NCI-H1417 (cell line): ENCODE data around the gene SEC14L1.

Source experiments
- DNase-seq, 3 experiments: peaks; one replicate each; lab custom pipeline; 2025; lab: John Stamatoyannopoulos, UW

Gene SEC14L1

DNA sequence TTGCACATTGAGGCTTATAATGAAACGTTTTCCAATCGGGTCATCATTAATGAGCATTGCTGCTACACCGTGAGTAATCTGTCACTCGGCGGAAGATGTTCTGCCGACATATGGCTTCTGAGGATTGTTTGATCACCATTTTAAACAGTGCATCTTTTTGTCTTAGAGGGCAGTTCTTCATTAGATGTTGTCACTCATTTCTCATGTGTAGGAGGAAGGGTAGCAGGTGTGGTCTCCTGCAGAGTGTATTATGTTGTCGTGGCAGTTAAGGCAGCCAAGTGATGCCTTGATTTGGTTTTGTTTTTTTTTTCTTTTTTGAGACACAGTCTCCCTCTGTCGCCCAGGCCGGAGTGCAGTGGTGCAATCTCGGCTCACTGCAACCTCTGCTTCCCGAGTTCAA, 50.5 kb downstream of the SEC14L1 start:
- peak in 2 of 3 experiments; percentile 12 to 70 for DNase-seq

DNA sequence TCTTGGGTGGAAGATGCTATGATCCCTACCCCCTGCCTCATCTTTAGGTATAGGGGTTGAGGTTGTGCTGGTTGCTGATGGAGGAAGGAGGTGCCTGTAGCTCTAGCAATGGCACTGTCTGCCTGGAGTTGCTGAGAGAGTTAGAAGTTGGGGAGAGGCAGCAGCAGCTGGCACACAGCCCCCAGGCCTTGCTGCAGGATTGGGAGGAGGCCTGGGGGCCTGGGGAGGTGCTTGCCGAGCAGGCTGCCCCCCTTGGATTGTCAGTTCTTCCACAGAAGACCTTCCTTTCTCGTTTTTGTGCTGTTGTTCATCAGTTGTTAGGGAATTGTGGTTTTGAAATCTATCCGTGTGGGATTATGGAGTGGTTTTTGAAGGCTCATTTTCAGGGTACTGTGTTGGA, 52.9 kb downstream of the SEC14L1 start:
- DNase-seq: no peak

DNA sequence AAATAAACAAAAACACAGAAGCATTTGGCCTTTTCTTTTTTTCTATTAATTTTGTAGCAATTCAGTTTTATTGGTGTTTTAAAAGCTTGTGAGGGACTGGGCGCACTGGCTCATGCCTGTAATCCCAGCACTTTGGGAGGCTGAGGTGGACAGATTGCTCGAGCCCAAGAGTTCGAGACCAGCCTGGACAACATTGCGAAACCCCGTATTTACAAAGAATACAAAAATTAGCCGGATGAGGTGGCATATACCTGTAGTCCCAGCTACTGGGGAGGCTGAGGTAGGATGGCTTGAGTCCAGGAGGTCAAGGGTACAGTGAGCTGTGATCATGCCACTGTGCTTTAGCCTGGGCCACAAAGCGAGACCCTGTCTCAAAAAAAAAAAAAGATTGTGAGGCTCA, 53.4 kb downstream of the SEC14L1 start:
- DNase-seq: no peak

DNA sequence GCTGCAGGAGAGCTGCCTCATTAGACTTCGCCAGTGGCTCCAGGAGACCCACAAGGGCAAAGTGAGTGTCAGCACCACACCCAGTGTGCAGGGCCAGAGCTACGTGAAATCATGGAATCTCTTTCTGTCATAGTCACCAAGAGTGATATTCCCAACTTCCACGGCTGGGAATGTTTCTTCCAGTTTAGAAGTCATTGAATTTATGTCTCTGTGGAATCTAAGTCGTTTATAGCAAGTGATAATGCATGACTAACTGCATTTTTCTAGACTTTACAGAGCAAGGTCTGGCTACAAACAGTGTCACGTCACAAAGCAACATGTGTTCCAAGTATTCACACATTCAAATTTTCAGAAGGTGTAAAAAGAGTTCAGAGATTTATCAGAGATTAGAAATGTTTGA, 55.5 kb downstream of the SEC14L1 start:
- DNase-seq: no peak

DNA sequence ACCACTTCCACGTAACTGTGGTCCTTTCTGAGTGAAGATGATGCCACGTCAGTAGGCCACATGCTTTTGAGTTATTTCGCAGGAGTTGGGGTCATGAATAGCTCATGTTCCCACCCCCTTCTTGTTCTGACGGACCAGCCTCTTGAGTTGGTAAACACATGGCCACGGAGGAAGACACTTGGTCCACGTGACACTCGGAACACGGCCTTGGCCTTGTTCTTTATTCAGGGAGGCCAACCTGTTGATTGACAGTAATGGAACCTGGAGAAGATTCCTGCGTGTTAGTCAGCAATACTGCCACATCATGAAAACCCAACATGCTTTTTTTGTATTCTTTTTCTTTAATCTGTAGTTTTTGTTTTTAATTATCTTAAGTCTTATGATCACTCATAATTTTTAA, 56.3 kb downstream of the SEC14L1 start:
- no peak for DNase-seq

DNA sequence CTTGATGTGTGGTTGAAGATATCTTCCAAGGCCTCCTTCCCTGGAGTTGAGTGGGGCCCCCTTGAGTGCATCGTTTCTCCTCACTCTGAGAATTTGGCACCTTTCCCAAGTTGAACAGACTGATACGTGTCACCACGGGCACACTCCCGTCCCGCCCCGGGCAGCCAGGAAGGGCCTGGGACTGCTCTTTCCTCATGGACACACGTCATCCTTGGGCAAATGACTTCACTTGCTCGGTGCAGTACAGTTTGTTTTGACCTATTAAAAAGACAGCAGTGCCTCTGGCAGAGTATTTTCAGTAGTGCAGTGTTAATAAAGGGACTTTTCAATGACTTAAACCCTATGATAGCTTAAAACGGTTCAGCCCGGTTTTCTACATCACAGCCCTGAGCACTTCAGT, 59.9 kb downstream of the SEC14L1 start:
- DNase-seq: no peak

DNA sequence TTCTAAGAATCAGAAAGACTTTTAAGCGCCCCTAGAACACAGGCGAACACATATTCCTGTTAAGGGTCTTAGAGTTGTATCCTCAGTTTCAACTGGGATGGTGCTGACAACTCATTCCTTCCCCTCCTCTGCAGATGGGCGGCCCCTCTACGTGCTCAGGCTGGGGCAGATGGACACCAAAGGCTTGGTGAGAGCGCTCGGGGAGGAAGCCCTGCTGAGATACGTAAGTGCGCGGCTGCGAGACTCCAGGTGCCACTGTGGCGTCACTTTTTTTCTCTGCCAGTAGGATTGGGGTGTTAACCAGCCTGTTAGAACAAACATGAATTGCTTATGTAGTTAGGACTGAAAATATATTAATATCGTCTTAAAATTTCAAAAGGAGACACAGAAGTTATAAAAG, 62.7 kb downstream of the SEC14L1 start:
- peak in 2 of 3 experiments; percentile 43 to 74 for DNase-seq

DNA sequence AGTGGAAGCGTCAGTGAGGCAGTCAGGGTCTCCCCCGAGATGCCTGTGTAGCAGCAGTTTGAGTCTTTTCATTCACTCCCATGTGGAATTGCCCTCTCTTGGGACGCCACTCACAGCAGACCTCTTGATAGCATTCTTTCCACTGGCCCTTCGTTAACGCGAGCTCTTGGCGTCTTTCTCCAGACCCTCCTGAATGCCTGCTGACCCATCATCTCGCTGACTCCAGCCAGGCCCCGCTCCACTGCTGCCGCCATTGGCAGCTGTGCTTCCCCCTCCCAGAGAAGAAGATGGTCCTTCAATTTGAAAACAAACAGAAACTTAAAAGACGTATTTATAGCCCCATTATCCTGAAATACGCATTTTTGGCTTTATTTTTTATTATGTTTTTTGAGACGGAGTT, 63.1 kb downstream of the SEC14L1 start:
- DNase-seq: no peak

DNA sequence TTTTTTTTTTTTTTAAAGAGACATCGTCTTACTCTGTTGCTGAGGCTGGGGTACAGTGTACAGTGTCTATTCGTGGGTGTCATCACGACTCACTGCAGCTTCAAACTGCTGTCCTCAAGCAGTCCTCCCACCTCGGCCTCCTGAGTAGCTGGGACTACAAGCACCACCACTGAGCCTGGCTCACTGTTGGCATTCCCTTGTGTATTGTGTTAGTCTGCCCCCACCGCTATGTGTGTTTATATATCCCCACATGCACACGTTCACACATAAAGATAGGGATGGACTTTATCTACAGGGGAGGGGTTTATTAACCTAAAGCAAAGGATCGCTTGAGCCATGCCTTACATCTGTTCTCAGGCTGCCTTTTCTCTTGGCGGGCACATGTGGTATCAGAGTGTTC, 63.8 kb downstream of the SEC14L1 start:
- DNase-seq: no peak

DNA sequence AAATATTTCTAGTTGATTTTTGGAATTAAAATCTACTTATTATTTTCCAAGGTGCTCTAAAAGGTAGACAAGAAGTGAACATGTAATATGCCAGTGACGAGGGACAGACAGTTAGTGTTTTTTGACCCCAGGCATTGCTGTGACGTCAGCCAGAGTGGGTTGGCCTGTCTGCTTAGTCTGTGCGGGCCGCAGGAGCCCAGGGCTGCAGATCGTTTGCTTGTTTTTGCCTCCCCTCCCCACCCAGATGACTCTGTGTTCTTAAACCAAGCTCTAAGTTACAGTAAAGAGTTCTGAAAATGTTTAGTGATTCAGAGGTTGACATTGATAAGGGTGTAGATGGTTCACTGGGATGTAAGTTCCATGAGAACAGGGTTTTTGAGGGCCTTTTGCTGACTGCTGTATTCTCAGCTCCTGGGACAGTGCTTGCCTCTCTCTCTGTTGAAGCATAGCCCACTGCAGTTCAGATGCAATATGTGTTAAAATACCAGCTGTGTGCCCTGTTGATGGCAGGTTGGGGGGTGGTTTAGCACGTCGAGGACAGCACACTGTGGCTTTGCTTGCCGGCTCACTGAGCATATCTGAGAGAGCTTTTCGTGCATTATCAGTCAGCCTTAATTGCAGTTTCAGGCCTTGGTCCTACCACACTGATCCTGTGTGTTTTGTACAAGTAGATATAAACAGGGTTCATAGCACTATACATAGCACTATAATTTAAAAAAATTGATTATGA, 64.8 kb downstream of the SEC14L1 start:
- DNase-seq: no peak

DNA sequence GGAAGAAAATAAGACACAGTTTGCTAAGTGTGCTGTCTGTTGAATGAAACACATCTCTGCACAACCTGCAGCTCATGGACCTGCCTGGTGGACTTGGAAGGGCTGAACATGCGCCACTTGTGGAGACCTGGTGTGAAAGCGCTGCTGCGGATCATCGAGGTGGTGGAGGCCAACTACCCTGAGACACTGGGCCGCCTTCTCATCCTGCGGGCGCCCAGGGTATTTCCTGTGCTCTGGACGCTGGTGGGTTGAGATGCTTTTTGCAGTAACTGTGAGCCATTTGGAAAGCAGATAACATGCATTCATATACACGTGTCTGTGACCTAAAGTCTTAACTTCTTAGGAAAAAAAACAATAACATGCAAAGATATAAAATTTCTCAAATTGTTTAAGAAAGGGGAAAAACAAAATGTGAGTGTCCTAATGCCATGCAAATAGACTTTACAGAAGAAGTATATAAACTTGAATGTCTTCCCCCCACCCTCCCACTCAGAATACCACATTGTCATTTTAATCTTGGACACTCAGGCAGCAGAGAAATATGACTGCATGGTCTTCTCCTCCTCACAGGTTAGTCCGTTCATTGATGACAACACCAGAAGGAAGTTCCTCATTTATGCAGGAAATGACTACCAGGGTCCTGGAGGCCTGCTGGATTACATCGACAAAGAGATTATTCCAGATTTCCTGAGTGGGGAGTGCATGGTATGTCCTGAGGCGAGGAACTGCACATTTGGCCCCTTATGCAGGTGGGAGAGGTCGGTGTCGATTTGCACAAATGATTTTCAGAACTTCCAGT, 65.6 kb downstream of the SEC14L1 start:
- DNase-seq: no peak

DNA sequence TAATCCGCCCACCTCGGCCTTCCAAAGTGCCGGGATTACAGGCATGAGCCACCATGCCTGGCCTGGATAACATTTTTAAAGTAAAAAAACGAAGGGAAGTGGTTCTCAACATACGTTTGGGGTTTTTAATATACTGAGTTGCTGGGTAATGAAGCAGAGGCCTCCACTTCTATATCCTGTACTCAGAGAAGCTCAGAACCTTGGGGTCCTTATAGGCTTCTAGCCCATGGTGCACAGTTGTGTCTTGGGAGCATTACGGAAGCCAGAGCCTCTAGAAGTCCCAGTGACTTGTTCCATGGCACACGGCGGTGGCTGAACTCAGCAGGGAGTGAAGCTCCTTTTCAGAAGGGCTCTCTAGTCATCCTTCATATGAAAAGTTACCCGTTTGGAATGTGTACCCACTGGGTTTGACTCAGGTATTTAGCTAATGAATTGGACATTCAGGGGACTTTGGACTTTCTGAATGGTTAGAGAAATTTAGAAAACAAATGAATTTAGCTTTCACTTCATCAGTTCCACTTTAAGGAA, 67.0 kb downstream of the SEC14L1 start:
- DNase-seq: no peak

DNA sequence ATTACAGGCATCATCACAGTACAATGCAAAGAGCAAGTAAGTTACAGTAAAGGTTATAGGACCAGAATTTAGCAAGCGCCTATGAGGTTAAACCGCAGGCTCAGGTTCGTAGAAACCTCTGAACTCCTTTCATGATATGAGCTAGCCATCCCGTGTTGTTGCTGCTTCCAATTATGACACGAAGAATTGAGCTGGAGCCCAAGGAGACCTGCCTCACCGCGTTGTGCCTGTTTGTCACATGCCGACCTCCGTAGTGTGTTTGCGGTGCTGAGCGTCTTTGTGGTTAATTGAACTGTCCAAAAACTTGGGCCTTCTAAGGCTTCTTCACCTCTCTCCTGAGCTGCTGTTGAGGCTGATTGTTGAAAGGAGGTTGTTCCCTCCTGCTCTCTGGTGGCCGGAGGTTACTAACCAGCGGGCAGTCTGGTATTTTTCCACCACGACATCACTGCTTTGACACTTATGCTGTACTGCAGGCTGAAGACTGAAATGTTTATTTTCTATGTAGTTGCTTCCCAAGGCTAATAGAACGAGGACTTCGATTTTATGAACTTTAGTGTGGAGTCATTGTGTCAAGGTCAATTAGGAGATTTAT, 67.5 kb downstream of the SEC14L1 start:
- DNase-seq: peak in 2 of 3 experiments; percentile 14 to 25

DNA sequence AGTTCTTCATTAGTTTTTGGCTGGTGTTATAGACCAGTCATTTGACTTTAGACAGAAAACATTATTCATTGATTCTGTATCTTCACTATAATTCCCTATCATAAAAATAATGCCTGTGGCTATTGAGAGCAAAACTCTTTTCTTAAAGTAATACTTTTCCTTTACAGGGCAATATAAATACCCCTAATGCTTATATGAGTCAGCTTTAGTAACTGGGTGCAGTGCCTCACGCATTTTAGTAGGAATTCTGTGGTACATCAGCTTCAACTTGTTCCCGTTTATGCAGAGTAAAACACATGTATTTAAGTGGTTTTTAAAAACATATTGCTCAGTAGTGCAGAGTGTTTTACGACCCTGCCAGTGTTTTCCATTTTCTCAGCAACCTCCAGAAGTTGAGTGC, 68.1 kb downstream of the SEC14L1 start:
- DNase-seq: no peak

DNA sequence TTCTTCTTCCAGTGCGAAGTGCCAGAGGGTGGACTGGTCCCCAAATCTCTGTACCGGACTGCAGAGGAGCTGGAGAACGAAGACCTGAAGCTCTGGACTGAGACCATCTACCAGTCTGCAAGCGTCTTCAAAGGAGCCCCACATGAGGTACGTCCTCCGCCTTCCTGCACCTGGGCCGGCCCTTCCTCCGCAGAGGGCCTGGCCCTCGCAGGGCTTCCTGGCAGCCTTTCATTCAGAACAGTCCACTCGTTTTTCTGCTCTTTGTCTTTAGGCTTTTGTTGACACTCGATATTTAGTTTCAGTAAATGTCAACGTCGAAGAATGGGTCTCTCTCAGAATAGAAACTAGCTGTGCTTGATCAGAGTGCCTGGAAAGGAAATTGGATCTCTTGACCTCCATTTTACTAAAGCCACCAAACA, 68.6 kb downstream of the SEC14L1 start:
- peak; percentile 30 to 77 (median 46) for DNase-seq

DNA sequence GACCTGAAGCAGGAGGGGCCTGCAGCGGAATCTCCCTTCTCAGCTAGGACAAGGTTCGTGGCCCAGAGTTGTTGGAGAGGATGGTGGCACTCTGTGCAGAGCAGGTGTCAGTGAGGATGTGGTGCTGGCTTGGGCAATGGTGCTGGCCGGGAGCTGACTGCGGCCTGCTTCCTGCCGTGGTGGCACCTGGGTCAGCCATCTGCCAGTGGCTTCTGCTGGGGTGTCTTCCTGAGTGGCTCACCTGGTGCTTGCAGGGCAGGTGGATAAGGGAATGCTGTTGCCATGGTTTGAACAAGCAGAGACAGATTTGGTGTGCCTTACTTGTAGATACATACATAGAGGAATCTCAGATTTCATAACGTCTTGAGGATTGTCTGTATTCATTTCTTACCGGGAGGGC, 69.6 kb downstream of the SEC14L1 start:
- peak in 1 of 3 experiments; percentile 26 for DNase-seq

DNA sequence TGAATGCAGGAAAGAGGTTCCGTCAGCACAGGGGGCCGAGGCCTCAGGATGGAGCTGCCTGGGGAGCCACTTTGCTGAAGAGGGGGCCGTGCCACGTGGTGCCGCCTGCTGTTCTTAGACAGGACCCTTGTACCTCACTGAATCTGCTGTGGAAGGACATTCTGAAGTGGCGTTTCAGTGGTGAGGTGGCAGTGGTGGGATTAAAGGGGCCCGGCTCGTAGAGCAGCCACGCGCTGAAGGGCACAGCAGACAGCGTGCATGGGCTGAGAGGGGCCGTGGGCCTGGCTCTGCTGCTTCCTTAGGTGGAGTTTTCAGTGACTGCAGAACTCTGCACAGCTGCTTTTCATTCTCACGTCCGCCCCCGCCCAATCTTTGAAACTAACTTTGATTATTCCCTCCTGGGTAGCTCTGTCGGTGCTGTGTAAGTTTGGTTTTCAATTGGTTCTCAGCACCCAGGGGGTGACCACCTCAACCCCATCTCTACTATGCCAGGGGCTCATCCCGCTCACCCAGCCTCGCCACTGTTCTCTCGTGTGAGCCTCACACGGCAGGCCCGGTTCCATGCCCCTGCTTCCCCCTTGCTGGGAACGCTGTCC, 70.3 kb downstream of the SEC14L1 start:
- DNase-seq: no peak

DNA sequence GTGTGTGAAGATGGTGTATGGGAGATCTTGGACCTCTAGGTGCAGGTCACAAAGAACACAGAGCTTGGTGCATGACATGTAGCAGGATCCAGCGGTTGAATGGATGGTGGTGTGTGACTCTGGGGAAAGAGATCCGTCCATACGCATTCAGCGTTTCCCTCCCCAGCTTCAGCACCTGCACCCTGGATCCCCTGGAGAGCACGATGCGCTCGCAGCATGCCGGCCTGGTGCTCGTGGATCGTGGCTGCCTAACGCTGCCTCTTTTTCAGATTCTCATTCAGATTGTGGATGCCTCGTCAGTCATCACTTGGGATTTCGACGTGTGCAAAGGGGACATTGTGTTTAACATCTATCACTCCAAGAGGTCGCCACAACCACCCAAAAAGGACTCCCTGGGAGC, 70.9 kb downstream of the SEC14L1 start:
- DNase-seq: no peak

DNA sequence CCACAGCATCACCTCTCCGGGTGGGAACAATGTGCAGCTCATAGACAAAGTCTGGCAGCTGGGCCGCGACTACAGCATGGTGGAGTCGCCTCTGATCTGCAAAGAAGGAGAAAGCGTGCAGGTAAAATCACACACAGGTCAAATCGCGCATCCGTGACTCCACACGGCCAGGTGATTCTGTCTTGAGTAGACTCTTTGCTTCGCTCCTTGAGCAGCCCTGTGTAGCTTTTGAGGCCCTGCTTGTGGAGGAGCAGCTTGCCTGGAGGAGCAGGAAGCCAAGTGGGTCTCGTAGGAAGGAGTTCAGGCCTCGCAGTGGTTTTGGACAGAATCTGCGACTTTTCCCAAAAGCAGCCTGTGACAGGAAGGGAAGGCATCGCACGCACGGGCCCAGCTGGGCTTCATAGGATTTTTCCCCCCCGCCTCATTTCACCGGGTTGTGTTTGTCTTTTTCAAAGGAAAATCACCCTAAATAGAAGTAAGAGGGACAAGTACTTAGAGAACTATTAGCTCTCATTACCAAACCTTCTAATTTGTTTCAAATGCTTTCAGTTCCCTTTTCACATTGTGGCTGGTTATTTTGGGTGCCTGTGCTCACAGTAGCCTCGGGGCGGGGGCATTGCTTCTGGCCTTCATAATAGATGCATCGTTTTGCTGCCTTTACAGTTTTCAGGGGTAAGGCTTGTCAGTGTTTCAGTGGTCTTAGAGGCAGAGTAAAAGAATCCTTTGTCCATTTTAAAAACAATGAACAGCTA, 71.5 kb downstream of the SEC14L1 start:
- no peak for DNase-seq

DNA sequence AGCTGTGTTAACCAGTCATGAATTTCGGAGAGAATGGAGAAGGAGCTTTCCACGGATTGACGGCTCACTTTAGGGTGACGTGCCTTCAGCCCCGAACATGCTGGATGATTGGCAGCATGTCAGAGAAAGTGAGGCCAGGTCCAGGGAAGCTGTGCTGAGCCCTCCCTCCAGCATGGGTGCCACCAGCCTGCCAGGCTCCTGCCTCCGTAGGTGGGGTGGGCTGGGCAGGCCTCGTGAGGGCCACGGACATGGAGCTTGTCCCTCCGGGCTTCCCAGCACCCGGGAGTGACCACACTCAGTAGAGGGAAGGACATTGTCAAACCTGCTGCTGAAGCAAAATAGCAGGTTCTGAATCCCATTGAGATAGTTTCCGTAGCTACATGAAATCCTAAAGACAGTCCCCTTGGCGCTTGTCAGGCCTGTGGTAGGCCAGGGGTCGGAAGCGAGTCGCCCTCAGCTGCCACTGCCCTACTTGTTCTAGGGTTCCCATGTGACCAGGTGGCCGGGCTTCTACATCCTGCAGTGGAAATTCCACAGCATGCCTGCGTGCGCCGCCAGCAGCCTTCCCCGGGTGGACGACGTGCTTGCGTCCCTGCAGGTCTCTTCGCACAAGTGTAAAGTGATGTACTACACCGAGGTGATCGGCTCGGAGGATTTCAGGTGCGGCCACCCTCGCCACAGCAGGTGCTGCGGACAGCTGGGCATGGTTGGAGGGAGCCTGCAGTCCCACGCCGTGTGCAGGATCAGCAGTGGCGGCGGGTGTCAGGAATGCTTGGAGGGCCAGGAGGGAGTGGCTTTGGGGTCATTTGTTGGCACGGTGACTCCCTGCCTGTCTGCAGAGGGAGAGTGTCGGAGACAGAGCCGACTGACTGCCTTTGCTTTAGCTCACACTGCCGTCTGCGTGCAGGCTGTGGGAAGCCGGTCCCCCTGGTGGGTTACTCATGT, 72.3 kb downstream of the SEC14L1 start:
- DNase-seq: no peak

DNA sequence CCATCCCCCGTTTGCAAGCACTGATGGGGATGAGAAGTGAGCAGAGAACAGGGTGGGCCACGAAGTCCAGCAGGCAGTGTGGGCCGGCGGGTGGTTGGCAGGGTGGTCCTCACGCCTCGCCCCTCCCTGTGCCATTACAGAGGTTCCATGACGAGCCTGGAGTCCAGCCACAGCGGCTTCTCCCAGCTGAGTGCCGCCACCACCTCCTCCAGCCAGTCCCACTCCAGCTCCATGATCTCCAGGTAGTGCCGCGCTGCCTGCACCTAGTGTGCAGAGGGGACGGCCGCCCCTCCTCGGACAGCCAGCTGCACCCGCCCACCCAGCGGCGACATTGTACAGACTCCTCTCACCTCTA, 73.0 kb downstream of the SEC14L1 start:
- no peak for DNase-seq
